CD4-positive, alpha-beta T cell treated with Interleukin-6 for 4 hours (primary cell): ENCODE measurements around the gene SLC51B.
A peak's percentile ranks its signal among the peaks of the same experiment; 100 is the strongest.
"Not testable (repeated sequence)": the region's sequence is repeated elsewhere in the genome, so short reads cannot be mapped to it uniquely, and the experiment has no call there.

Experiments used
- DNase-seq: peaks from one replicate; pipeline ENCODE4 v3.0.0-alpha.2; 2020; ENCODE audit warnings: mixed read lengths

SLC51B gene

DNA sequence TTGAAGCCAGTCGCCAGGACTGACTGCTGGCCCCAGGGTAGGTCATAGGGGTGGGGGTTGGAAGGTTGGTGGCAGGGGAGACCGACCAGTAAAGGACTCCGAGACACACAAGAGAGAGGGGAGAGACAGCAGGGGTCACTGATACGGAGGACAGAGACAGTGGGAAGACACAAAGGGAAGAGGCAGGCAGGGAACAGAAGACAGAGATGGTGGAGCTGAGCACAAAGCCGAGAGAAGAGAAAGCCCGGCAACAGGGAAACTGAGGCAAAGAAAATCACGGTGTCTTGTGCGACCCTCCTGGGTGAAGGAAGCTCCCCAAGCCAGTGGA is 22.1 kb downstream of the SLC51B start:
- no peak for DNase-seq

DNA sequence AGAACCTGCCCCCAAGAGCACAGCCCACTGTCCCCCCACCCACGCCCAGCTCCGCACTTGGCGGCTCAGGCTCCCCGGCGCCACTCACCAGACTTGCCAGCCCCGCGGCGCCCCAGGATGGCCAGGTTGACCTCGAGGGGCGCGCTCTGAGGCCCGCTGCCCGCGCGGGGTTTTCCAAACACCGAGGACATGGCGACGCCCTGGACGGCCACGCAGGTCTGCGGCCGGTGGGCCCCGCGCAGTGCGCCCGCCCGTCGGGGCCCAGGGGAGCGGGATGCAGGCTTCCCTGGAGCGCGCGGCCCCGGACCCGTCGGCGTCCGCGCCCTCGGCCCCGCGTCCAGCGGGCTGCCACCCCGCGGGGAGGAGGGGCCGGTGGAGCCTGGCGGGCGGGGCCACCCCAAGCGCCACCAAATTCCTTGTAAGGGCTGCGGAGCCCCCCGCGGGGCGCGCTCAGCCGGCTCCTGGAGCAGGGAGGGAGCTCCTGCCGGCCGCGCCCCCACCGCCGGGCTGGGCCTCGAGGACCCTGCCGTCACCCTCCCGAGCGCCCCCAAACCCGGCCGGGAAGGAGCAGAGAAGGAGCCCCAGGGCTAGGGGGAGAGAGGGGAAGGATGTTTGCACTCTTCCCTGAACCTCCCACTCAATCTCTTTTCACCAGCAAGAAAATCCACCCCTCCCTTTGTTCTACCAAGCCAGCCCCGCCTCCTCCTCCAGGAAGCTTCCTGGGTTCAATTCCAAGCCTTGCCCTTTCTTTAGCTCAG is 22.6 kb downstream of the SLC51B start, which contains the start of gene RASL12:
TSS of gene RASL12 (minus strand) at position 347 of the 758 bp plus-strand sequence. CDS start at position 191, 156 bp downstream.
- no peak for DNase-seq

DNA sequence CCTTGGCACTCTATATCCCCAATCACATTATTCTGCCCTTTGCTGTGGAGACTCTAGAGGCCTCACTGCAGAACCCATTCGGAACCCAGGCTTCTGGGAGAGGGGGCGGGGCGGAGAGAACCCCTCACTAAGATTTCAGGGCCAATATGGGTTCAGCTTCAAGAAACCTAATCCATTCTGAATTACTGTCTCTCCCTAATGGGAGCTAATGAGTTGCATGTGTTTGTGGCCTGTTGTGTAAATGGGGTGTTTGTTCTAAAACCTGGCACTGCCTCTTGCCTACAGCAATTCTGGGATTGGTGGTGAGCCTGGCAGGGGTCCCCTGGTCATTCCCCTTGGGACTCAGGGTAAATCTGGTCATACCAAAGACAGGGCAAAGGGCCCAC is 23.2 kb downstream of the SLC51B start:
- DNase-seq, result no peak

DNA sequence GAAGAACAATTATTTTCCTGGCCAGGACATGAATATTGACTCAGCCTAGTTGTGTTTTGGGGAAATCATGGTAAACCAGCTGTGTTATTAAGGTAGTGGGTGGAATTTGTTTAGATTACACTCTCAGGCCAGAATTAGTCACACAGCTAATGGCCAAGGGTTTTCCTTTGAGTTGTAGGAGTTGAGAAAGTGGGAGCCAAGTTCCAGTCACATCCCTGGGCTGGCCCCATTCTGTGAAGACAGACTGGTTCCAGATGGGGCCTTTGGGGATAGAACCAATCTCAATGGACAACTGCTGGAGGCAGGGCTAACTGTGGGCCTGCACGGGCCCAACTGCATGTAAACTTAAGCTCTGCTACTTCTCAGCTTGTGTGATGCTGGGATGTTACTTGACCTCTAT is 24.0 kb downstream of the SLC51B start:
- DNase-seq, result no peak

DNA sequence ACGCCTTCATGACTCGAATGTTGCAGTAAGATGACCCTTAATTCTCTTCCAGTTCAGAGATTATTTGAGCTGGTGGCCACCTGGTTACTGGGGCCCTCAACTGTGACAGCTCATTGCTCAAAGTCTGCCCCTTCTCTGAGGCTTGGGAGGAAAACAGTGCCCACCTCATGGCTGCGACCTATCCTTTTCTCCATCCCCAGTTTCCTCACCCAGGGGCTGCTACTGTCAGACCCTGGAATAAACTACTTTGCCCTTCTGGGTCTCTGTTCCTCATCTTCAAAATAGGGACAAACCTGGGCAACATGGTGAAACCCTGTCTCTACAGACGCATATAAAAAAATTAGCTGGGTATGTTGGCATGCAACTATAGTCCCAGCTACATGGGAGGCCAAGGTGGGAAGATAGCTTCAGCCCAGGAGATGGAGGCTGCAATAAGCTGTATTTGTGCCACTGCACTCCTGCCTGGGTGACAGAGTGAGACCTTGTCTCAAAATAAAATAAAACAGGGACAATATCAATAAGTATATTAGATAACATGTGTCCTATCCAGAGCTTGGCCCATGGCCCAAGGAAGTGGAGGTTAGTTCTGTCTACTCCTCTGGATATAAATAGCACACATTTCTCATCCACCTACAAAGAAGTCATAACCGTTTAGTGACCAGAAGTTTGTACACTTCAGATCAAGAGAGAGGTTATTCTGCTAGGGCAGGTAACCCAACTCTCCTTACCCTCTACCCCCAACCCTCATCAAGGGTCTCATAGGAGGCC is 24.8 kb downstream of the SLC51B start:
- DNase-seq, result no peak

DNA sequence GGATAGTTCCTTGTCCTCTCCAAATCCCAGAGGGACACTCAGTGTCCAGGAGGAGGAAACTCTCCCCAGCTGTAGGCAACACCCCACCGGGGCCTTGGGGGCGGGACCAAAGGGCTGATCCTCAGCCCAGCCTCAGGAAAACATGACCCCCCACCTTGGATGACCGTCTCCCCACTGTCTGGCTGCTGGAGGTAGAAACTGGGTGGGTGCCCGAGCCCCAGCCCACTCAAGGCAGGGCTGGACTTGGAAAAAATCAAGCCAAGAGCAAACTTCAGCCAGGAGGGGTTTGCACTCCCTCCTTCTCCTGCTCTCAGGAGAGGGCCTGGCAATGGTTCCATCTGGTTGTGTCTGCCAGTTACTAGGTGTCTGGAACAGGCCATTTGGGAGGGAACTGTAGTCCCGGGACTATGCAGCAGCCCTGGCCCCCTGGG is 26.2 kb downstream of the SLC51B start:
- no peak for DNase-seq

DNA sequence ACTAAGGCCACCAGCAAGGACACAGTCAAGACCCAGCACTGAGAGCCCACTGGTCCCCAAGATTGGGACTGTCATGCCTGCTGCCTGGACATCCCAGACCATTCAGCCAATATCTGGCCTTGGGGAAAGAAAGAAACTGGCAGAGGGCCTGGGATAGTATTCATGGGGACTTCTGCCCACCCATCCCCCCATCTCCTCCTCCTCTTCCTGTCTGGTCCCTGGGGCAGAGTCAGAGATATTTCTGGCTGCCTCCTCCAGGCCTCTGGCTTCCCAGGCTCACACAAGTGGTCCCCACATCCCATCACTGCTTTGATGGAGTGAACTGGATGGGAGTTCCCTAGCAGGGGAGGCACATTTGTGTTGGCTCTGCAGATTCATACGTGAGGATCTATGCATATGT is 26.8 kb downstream of the SLC51B start:
- DNase-seq, result no peak

DNA sequence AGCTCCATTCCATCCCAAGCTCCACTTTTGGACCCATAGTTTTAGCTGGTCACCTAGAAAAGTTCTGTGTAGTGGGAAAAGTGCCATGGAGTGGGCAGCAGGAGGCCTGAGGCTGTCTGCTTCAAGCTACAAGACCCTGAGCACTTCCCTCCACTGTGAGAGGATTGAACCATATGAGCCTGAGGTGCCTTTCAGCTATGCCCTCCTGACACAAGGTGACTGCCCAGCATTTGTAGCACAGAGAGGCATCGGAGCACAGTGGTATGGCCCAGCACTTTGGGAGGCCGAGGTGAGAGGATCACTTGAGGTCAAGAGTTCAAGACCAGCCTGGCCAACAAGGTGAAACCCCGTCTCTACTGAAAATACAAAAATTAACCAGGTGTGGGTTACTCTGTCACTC is 27.4 kb downstream of the SLC51B start:
- DNase-seq, result no peak

DNA sequence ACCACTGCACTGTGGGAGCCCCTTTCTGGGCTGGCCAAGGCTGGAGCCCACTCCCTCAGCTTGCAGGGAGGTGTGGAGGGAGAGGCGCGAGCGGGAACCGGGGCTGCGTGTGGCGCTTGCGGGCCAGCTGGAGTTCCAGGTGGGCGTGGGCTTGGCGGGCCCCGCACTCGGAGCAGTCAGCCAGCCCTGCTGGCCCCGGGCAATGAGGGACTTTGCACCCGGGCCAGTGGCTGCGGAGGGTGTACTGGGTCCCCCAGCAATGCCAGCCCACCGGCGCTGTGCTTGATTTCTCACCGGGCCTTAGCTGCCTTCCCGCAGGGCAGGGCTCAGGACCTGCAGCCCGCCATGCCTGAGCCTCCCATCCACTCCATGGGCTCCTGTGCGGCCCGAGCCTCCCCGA is 29.8 kb downstream of the SLC51B start:
- DNase-seq, result not testable (repeated sequence)

DNA sequence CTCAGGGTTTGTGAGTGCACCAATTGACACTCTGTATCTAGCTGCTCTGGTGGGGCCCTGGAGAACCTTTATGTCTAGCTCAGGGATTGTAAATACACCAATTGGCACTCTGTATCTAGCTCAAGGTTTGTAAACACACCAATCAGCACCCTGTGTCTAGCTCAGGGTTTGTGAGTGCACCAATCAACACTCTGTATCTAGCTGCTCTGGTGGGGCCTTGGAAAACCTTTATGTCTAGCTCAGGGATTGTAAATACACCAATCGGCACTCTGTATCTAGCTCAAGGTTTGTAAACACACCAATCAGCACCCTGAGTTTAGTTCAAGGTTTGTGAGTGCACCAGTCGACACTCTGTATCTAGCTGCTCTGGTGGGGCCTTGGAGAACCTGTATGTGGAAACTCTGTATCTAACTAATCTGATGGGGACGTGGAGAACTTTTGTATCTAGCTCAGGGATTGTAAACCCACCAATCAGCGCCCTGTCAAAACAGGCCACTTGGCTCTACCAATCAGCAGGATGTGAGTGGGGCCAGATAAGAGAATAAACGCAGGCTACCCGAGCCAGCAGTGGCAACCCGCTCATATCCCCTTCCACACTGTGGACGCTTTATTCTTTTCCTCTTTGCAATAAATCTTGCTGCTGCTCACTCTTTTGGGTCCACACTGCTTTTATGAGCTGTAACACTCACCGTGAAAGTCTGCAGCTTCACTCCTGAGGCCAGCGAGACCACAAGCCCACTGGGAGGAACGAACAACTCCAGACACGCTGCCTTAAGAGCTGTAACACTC is 30.6 kb downstream of the SLC51B start:
- not testable (repeated sequence) for DNase-seq

DNA sequence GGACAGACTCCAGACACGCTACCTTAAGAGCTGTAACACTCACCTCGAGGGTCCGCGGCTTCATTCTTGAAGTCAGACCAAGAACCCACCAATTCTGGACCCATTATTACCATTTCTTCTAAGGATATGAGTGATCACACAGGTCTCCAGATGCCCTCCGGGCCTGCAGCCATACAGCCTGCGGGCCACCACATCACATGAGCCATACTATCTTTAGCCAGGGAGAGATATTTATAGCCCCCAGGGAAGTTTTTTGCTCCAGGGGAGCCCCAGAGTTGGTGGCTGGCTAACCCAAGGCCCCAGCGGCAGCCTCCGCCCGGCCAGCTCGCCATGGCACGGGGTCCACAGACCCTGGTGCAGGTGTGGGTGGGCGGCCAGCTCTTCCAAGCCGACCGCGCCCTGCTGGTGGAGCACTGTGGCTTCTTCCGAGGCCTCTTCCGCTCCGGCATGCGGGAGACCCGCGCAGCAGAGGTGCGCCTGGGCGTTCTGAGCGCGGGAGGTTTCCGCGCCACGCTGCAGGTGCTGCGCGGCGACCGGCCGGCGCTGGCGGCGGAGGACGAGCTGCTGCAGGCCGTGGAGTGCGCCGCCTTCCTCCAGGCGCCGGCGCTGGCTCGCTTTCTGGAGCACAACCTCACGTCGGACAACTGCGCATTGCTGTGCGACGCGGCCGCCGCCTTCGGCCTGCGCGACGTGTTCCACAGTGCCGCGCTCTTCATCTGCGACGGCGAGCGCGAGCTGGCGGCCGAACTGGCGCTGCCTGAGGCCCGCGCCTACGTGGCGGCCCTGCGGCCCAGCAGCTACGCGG is 31.5 kb downstream of the SLC51B start, which contains the start of gene KBTBD13:
TSS of gene KBTBD13 (plus strand) at position 261 of the 805 bp plus-strand sequence. CDS start at position 331, 70 bp downstream.
- no peak for DNase-seq

DNA sequence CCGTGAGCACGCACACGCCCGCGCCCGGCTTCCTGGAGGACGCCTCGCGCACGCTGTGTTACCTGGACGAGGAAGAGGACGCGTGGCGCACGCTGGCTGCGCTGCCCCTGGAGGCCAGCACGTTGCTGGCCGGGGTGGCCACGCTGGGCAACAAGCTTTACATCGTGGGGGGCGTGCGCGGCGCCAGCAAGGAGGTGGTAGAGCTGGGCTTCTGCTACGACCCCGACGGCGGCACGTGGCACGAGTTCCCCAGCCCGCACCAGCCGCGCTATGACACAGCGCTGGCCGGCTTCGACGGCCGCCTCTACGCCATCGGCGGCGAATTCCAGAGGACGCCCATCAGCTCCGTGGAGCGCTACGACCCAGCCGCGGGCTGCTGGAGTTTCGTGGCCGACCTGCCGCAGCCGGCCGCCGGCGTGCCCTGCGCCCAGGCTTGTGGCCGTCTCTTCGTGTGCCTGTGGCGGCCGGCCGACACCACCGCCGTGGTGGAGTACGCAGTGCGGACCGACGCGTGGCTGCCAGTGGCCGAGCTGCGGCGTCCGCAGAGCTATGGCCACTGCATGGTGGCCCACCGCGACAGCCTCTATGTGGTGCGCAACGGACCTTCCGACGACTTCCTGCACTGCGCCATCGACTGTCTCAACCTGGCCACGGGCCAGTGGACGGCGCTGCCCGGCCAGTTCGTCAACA is 32.2 kb downstream of the SLC51B start:
- no peak for DNase-seq

DNA sequence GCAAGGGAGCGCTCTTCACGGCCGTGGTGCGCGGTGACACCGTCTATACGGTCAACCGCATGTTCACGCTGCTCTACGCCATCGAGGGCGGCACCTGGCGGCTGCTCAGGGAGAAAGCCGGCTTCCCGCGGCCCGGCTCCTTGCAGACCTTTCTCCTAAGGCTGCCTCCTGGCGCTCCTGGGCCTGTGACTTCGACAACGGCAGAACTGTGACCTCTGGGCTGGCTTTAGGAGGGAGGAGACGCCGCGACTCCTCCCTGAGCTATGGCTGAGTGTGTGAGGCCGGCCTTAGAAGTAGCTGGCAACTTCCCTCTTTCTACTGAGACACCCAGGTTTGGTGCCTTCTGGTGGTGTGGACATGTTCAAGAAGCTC is 32.8 kb downstream of the SLC51B start:
- DNase-seq, result peak; percentile 51

DNA sequence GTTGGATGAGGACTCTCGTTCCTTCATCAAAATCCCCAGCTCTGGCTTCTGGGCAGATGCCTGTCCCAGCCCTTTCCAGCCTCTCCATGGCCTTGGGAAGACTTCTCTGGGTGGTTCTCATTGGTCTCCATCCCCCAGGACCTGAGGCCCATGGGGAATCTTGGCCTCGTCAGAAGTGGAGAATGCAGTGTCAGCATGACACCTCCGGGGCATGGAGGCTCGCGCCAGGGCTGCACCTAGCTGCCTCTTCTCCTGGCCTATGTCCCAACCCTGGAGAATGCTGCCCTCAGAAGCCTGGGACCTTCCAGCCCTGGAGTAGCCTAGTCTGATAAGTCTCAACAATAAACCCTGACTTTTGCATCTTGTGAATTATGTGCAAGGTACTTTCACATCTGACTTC is 34.4 kb downstream of the SLC51B start:
- DNase-seq, result no peak

DNA sequence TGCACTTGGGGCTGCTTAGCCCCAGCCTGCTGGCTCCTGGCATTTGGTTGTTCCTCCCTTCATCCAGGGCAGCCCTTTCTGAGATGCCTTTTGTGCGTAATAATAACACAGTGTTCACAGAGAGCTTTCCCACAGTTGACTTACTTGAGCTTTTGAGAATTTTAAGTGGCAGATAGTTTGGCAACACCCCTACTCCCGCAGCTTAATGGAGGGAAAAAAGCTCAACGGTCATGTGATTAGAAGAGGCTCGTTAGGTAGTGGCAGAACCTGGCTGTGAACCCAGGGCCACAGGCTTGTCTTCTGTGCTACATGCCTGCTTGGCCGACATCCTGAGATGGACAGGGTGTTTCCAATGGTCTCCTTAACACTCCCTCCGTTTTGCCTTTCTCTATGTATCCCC is 36.1 kb downstream of the SLC51B start:
- DNase-seq, result no peak

DNA sequence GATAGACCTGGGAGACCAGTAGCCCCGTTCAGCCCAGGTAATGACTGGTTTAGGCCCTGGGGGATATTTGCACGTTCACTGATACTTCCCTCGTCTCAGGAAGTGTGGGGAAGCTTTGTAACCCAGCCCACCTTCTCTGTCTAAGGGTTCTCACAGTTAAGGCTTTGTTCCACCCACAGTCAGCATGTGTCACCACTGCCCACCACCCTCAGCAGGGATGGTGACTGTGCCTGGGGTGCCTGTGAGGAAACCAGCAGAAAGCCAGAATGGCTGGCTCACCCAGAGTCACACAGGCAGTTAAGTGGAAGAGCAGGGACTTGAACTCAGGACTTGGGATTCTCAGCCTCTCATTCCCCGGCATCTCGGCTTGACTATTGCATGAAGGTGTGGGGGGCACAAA is 36.6 kb downstream of the SLC51B start:
- DNase-seq, result no peak

DNA sequence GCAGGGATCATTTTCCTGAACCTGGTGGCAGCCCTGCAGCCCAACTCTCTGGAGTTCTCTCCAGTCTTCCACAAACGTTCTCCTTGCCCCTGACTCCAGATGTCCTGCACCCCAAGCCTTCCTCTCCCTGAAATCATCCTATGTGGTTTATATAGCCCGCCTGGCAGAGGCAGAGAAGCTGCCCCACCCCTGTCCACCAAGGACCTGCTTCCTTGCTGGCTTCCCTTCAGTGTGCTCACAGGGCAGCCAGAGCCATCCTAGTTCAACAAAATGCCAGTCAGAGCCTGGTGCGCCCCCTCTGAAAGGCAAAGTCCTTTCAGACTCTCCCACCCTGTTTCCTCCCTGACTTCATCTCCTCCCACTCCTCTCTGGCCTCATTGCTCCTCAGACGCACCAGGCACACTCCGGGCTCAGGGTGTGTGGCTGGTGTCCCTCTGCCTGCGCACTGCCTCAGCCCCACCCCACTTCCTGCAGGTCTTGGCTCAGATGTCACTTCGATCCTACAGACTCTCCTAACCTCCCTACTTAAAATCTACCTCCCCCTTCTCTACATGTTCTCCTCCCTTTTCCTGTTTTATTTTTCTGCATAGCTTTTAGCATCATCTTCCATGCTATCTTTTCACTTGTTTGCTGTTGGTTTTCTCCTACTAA is 37.2 kb downstream of the SLC51B start:
- DNase-seq, result peak; percentile 35

DNA sequence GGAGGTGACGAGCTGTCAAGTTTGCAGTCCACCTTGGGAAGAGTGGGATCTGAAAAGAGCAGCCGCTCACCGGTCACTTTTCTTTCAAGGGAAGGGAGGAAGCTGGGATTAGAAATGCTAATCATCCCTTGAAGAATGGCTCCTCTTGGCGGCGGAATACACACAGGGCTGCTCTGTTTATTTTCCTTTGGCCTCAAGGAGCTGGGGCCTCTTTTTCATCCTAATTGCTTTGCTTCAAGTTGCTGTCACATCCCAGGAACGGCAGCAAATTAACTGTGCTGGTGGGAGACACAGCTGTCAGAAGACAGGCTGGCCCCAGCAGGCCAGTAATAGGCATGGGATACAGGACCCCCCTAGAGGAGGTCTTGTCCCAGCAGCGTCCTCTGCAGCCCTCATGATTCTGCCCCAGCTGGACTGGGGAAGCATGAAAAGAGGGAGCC is 38.1 kb downstream of the SLC51B start:
- no peak for DNase-seq

DNA sequence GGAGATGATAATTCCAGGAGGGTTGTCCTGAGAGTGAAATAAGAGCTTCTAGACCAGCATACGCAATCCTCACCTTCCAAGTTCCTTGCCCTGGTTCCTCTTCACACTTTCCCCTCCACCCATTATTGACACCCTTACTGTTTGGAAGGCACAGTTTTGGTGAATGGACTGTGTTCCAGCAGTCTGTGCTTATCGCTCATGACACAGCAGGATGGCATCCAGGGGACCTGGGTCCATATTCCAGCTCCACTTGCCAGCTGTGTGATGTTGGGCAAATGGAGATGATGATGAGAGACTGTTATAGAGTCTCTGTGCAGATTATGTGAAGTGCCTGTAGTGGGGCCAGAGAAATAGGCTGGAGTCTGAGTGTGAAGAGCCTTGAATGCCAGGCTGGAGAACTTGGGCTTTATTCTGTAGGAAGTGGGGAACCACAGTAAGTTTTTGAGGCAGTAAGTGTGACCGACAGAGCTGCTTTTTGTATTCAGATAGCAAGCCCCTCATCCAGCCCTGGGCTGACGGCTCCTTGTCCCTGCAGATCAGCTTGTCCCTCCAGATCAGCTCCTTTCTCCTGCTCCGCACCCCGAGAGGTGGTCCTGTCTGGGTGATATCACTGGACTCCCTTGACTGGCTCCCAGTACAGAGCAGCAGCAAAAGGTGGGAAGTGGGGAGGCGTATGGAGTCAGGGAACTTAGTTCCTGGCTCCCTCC is 39.5 kb downstream of the SLC51B start:
- DNase-seq, result no peak

DNA sequence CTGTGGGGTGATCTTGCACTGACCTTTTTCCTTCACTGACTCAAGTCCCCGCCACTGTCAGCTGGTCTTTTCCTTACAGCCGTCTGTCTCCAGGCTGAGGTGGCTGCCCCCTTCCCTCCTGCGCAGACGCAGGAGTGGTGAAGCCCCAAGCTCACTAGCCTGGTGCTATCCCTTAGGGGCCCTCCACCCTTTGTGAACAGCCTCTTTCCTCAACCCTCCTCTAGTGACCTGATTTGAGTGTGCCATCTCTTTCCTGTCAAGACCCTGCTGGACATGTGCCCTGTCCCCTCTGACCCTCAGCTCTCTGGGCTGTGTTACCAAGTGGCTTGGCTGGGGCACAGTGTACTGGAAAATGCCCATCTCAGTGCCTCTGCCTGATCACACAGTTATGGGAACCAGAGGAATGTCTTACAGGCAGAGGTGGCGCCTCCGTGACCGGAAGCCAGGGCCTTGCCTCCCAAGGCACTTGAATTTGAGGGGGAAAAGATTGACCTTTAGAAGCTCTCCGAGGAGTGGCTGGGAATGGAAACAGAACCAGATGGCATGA is 40.1 kb downstream of the SLC51B start:
- no peak for DNase-seq
